Bone marrow (tissue), 2 donors: ENCODE results near the gene ZNF138.
"Not testable (repeated sequence)": the region's sequence is repeated elsewhere in the genome, so short reads cannot be mapped to it uniquely, and the experiment has no call there.

Source experiments
- DNase-seq, 2 donors: peaks; one replicate each; lab custom pipeline; 2025; lab: John Stamatoyannopoulos, UW

ZNF138 gene

DNA sequence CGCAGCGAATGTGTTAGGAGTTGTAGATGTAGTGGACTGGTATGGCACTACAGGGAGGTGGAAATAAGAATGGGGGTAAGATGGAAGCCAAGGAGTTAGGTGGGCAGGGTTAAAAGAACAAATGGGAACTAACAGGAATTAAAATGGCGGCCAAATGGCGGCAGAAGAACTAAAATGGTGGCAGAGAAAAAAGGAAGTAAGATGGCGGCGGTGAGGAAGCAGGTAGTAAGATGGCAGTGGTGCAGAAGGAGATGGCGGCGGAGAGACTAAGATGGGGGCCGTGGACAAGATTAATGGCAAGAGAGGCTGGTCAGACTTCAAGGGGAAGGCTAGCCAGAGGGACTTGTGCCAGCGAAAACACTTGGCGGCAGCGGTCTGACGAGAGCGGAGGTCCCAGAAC lies 44.5 kb downstream of the ZNF138 start:
- DNase-seq, result no peak

DNA sequence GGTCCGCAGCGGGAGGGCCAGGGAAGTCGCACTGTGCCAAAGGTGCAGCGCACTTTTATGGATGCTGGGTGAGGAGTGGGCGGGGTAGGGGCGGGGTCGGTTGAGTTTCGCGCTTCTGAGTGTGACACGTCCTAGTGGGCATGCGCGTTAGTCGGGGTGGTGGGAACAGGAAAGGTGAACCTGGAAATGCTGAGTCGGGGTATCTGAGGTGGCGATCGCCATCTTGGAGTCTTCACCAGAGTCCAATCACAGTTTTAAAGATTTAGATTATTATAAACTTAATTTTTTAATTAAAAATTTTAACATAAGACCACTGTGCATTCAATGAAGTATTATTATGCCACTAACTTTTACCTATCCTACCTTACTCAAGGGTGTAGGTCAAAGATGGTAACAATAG lies 45.7 kb downstream of the ZNF138 start:
- no peak for DNase-seq

DNA sequence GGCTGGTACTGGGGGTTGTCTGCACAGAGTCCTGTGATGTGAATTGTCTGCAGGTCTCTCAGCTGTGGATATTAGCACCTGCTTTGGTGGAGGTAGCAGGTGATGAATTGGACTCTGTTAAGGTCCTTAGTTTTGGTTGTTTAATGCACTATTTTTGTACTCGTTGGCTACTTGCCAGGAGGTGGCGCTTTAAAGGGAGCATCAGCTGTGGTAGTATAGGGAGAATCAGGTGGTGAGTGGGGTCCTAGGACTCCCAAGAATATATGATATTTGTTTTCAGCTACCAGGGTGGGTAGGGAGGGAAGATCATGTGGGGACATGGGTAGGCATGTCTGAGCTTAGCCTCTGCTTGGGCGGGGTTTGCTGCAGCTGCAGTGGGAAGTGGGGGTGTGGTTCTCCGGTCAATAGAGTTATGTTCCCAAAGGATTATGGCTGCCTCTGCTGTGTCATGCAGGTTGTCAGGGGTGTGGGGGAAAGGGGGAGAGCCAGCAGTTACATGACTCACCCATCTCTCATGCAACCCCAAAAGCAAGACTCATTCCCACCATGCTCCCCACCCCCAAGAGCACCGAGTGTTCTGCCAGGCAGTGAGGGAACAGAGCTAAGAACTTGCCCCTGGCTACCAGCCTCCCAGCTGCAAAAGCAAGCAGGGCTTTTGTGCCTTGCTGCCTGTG lies 55.2 kb downstream of the ZNF138 start:
- DNase-seq, result no peak

DNA sequence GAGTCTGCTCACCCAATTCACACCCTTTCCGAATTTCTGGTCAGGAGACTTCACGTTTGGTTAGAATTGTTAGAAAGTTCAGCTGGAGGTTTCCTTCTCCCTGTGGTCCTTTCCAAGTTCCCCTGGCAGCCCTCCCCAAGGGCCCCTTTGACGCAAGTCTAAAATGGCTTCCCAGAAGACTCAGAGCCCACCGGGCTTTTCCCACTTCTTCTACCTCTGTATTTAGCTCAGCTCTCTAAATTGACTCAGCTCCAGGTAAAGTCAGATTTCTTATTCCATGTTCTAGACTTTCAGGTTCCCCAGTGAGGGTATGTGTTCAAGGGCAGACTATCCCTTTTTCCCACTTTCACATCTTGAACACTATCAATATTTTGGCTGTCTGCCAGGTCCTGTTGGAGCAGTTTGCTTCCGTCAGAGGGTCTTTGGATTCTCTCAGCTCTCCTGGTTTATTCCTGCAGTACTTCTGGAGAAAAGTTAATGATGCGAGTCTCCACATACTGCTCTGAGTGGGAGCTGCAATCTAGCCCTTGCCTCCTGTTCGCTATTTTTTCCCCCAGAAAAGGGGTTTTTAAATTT lies 55.8 kb downstream of the ZNF138 start:
- DNase-seq, result no peak

DNA sequence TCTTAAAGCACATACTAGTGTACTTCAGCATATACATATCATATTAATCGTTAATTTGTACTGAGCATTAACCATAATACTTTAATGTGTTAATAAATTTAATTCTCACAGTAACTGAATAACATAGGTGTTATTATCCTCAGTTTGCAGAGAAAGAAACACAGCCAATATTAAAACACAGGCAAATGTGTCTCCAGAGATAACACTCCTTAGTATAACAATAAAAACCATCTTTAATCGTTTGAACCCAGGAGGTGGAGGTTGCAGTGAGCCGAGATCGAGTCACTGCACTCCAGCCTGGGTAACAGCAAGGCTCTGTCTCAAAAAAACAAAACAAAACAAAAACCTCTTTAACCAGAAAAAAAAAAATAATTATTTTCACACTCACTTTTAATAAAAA lies 59.5 kb downstream of the ZNF138 start:
- DNase-seq, result no peak

DNA sequence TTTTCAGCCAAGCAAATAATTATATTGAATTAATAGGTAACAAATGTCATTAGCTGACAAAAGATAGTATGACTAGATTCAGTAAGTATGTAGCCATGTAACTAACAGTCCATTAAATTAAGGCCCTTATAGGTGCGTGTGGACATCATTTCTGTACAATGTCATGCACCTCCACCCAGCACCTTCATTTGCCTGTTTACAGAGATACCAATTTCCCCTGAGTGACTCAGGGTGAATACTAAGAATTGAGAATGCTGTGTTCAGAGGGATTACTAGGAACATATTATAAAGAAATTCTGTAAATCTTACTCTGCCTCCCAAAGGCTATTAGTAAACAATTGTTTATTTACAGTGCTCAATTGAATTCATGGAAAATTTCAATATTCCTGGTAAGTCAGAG lies 60.7 kb downstream of the ZNF138 start:
- DNase-seq, result no peak

DNA sequence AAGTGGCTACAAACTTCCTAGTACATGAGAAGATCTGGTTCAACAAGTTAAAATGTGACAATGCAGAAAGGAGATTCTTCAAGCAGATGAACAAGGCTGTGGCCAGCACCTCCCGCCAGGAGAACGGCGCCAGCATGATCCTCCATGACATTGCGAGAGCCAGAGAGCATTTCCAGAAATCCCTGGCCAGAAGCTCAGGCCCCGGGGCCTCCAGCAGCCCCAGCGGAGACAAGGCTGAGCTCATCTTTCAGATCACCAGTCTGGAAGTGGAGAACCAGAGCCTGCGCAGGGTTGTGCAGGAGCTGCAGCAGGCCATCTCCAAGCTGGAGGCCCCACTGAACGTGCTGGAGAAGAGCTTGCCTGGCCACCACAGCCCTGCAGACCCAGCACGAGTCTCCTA lies 68.8 kb downstream of the ZNF138 start:
- no peak for DNase-seq

DNA sequence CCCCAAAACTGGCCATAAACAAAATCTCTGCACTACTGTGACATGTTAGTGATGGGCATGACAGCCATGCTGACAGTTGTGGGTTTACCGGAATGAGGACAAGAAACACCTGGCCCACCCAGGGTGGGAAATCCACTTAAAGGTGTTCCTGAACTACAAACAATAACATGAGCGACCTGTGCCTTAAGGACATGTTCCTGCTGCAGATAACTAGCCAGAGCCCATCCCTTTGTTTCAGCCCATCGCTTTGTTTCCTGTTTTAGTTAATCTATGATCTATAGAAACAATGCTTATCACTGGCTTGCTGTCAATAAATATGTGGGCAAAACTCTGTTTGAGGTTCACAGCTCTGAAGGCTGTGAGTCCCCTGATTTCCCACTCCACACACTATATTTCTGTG lies 69.3 kb downstream of the ZNF138 start:
- not testable (repeated sequence) for DNase-seq

DNA sequence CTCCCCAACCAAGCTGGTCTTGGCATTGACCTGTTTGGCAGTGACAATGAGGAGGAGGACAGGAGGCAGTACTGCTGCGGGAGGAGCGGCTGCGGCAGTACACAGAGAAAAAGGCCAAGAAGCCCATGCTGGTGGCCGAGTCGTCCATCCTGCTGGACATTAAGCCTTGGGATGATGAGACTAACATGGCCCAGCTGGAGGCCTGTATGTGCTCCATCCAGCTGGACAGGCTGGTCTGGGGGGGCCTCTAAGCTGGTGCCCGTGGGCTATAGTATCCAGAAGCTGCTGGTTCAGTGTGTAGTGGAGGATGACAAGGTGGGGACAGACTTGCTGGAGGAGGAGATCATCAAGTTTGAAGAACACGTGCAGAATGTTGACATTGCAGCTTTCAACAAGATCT lies 69.7 kb downstream of the ZNF138 start:
- DNase-seq, result no peak

DNA sequence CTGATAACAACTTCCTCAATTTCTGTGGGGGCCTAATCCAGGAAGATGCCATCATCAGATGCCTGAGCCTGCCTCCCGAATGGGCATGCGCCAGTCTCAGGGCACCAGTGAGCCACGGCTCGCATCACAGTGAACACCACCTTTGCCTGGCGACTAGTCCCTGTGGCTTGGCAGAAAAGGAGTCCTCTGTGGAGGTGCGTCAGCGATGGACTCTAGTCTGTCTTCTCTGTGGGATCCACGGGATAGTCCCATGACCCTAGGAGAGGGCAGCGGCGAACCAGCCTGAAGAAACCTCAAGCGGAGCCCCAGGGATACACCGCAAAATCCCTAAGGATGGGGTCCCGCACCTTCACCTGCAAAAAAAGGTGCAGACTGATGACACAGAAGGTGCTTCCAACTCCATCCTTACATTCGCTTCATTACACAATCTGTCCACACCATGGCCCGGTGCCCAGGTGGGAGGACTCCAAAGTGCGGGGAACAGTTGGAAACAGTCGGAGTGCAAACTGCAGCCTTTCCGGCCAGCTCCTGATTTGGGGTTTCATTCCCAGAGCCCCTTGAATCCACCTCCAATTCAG lies 73.7 kb downstream of the ZNF138 start:
- no peak for DNase-seq

DNA sequence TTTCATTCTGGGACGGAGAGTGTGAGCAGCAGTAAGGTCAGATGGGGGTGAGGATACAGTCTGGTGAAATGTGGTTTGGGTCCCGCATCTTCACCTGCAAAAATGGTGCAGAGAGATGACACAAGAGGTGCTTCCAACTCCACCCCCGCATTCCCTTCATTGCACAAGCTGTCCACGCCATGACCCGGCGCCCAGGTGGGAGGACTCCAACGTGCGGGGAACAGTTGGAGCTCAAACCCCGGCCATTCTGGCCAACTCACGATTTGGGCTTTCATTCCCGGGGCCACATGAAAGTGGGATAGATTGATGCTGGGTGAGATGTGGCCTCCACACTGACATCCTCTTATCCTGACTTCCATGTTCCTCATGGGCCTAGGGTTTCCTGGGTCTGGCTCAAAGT lies 74.3 kb downstream of the ZNF138 start:
- DNase-seq, result no peak

DNA sequence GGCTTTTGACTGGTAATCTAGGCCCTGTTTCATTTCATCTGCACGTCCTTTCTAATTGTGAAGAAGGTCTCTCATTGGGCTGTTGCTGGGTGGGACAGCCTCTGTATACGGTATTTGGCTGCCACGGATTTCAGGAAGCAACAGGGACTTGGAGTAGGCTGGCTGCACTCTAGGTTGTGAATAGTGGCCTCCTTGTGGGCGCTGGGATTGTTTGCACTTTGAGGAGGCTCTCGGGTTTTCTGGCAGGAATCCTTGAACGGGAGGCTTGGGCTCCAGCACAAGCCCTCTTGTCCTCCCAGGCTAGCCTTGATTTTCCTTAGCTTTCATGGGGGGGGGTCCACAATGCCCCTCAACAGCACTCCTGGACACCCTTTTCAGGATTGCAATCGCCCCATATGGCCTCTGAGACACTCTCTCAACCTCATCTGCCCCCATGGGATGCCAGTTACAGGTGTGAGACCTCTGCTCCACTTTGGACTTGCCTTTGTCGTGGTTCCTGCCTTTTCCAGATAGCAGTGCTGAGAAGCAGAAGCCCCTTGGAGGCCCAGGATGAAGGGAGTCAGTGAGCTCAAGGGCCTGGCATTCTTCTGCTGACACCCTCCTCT lies 75.0 kb downstream of the ZNF138 start:
- DNase-seq, result no peak

DNA sequence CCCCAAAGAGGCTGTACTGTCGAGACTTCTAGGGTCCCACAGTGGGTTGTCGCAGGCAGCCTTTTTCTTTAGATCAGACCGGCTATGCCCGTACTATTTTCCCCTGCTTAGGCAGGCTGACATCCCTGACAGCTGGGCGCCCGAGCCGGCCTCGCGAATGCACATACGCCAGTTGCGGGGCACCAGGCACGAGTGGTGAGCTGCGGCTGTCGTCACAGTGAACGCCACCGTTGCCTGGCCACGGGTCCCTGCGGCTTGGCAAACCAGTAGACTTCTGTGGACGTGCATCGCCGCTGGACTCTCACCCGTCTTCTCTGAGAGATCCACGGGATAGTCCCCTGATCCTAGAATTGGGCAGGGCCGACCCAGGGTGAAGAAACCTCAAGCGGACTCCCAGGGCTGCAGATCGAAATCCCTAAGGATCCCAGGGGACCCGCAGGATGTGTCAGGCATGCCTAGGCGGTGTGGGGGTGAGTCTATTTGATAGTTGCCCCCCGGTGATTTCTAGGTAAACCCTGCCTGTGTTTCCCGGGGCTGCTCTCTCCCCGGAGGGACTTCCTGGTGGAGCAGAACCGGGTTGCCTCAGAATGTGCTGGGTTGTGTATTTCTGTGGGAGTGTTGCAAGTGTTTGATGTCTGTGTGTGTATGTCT lies 75.8 kb downstream of the ZNF138 start:
- DNase-seq, result no peak

DNA sequence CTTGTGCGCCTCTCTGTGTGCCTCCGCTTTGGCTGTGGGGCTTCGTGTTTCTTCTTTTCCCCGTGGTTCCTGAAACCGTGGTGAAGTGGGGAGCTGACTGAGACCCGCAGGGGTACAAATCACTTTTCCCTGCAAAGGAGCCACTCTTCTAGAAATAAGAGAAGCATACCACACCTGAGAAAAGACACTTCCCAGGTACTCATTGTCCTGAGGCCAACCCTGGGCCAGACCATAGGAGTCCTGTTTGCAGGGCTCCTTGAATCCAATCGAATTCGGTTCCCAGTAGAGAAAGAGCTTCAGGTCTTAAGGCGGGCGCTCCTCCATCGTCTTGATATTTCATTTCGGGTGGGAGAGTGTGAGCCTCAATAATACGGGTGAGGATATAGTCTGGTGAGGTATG lies 76.4 kb downstream of the ZNF138 start:
- DNase-seq, result no peak

DNA sequence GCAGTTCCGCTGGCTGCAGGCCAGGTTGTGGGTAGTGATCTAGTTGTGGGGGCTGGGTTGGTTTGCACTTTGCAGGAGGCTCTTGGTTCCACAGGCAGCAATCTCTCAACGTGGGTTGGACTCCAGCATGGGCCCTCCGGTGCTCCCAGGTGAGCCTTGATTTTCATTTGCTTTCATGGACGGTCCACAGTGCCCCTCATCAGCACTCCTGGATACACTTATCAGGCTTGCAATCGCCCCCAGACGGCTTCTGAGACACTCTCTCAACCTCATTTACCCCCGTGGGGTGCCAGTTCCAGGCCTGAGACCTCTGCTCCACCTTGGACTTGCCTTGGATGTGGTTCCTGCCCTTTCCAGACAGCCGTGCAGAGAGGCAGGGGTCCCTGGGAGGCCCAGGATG lies 77.5 kb downstream of the ZNF138 start:
- DNase-seq, result no peak

DNA sequence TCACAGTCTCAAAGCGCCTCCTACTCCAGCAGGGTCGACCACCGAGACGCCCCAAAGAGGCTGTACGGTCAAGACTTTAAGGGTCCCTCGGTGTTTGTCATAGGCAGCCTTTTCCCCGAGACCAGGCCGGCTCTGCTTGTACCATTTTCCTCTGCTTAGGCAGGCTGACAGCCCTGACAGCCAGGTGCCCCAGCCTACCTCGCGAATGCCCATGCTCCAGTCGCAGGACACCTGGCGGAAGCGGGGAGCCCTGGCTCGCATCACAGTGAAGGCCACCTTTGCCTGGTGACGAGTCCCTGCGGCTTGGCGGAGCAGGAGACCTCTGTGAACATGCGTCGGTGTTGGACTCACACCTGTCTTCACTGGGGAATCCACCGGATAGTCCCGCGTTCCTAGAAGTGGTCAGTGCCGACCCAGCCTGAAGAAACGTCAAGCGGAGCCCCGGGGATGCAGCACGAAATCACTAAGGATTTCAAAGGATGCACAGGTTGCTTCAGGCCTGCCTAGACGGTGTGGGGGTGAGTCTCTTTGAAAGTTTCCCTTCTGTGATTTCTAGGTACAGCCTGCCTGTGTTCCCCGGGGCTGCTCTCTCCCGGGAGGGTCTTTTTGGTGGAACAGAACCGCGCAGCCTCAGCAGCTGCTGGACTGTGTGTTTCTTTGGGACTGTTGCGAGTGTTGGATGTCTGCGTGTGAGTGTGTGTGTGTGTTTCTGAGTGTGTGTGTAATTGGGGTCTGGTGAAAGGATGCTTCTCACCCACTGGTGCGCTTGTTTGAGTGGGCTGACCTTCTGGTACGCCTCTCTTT lies 78.3 kb downstream of the ZNF138 start:
- no peak for DNase-seq

DNA sequence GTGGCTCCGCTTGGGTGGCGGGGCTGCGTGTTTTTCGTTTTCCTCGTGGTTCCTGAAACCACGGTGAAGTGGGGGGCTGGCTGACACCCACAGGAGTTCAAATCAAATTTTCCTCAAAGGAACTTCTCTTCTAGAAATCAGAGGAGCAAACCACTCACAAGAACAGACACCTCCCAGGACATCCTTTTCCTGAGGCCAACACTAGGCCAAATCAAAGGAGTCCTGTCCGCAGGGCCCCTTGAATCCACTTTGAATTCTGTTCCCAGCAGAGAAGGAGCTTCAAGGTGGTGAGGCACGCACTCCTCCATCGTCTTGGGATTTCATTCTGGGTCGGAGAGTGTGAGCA lies 78.9 kb downstream of the ZNF138 start:
- DNase-seq, result no peak

DNA sequence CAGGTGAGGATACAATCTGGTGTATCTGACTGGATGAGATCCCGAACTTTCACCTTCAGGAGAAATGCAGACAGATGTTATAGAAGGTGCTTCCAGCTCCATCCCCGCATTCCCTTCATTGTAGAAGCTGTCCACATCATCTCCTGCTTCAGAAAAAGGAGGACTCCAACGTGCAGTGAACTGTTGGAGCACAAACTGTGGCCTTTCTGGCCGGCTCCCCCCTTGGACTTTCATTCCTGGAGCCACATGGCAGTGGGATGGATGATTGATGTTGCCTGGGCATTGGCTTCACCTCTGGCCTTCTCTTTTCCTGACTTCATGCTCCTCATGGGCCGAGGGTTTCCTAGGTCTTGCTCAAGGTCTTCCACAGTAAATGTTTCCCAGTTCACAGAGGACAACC lies 79.3 kb downstream of the ZNF138 start:
- no peak for DNase-seq

DNA sequence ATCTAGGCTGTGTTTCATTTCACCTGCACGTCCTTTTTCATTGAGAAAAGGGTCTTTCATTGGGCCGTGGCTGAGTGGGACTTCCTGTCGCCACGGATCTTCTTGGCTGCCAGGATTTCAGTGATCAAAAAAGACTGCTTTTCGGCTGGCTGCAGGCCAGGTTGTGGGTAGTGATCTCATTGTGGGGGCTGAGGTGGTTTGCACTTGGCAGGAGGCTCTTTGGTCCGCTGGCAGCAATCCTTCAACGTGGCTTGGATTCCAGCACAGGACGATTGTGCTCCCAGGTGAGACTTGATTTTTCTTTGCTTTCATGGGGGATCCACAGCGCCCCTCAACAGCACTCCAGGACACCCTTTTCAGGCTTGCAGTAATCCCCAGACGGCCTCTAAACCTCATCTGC lies 79.9 kb downstream of the ZNF138 start:
- no peak for DNase-seq

DNA sequence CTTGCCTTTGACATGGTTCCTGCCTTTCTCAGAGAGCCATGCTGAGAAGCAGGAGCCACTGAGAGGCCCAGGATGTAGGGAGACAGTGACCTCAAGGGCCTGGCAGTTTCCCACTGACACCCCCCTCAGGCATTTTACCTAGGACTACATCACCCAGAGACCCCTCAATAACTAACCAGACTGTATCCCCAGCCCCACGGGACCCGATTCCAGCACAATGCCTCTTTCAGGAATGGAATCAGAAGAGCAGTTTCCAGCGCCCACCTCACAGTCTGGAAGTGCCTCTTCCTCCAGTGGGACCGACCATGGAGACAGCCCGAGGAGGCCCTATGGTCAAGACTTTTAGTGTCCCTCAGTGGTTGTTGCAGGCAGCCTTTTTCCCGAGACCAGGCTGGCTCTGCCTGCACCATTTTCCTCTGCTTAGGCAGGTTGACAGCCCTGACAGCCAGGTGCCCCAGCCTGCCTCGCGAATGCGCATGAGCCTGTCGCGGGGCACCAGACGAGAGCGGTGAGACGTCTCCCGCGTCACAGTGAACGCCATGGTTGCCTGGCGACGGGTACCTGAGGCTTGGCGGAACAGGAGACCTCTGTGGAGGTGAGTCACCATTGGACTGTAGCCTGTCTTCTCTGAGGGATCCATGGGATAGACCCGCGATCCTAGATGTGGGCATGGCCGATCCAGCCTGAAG lies 80.5 kb downstream of the ZNF138 start:
- DNase-seq, result no peak

DNA sequence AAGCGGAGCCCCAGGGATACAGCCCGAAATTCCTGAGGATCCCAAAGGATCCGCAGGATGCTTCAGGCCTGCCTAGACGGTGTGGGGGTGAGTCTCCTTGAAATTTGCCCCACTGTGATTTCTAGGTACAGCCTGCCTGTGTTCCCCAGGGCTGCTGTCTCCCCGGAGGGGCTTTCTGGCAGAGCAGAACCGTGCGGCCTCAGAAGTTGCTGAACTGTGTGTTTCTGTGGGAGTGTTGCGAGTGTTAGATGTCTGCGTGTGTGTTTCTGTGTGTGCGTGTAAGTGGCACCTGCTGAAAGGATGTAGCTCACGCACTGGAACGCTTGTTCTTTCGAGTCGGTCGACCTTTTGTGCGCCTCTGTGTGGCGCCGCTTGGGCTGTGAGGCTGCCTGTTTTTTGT lies 81.0 kb downstream of the ZNF138 start:
- DNase-seq, result no peak
